CD4-positive, alpha-beta T cell treated with Interleukin-21 for 1 hour (primary cell): Measurements from ENCODE around the gene EFNA2.

ENCODE experiments used
- DNase-seq: peaks from one replicate; pipeline ENCODE4 v3.0.0-alpha.2; 2020

The EFNA2 gene

GRCh38 chr19:1249298-1249989 is 36.2 kb upstream of the EFNA2 start:
- DNase-seq = peak; percentile 94

- DNase-seq = no peak
These were observed 35.7 kb upstream of the EFNA2 start for GRCh38 chr19:1249990-1250436.

GRCh38 chr19:1250437-1251260 is 35.0 kb upstream of the EFNA2 start:
- DNase-seq = peak; percentile 71

GRCh38 chr19:1251330-1252220 is 34.1 kb upstream of the EFNA2 start:
- peak; percentile 69 for DNase-seq

GRCh38 chr19:1252221-1252820 is 33.4 kb upstream of the EFNA2 start:
- DNase-seq = peak; percentile 86

GRCh38 chr19:1252821-1253513 is 32.7 kb upstream of the EFNA2 start:
- DNase-seq = peak; percentile 86

- no peak for DNase-seq
These were observed 32.1 kb upstream of the EFNA2 start for GRCh38 chr19:1253514-1254080.

- no peak for DNase-seq
These were observed 31.6 kb upstream of the EFNA2 start for GRCh38 chr19:1254081-1254527.

GRCh38 chr19:1254530-1255185 is 31.0 kb upstream of the EFNA2 start:
- DNase-seq = peak; percentile 13

- DNase-seq = peak; percentile 17
These were observed 30.2 kb upstream of the EFNA2 start for GRCh38 chr19:1255186-1256161.

GRCh38 chr19:1256646-1257474 is 28.8 kb upstream of the EFNA2 start:
- DNase-seq = peak; percentile 19

- peak; percentile 25 for DNase-seq
These were observed 28.1 kb upstream of the EFNA2 start for GRCh38 chr19:1257475-1258162.

- DNase-seq = no peak
These were observed 27.5 kb upstream of the EFNA2 start for GRCh38 chr19:1258163-1258492.

- no peak for DNase-seq
These were observed 26.9 kb upstream of the EFNA2 start for GRCh38 chr19:1258707-1259205.

- peak; percentile 86 for DNase-seq
These were observed 26.3 kb upstream of the EFNA2 start for GRCh38 chr19:1259206-1259875.

- peak; percentile 76 for DNase-seq
These were observed 25.6 kb upstream of the EFNA2 start for GRCh38 chr19:1259876-1260748.
